Measurements from ENCODE around the gene XIRP2. TPM values are rescaled to one million over a fixed set of nuclear protein-coding genes. Genes with fewer than 3 reads are reported as not detected.
"Not testable (repeated sequence)": the region's sequence is repeated elsewhere in the genome, so short reads cannot be mapped to it uniquely, and the experiment has no call there.

Gene XIRP2
- total RNA-seq, 2 donors from 2014 or later = not detected

- no peak overlapping the region for H3K4me3 Mint-ChIP-seq
- no peaks in the 10 kb centered on the region for H3K36me3 Mint-ChIP-seq (ENCODE audit: insufficient read depth in 2 of 2)
- no peak for ATAC-seq (replicated peaks in 1 of 2)
- H3K9me3 Mint-ChIP-seq = peaks cover 1 to 5% of the 10 kb centered on the region in 2 donors
- H3K27me3 Mint-ChIP-seq (ENCODE audit: low read depth) = no peaks in the 10 kb centered on the region
- H3K27ac Mint-ChIP-seq = no peak overlapping the region
- H3K4me1 Mint-ChIP-seq (ENCODE audit: low read depth) = no peaks in the 10 kb centered on the region
- no peak for DNase-seq
Observed at GRCh38 chr2:167103757-167104133, 215.5 kb downstream of the XIRP2 start.

GRCh38 chr2:167104691-167105090 lies 216.4 kb downstream of the XIRP2 start:
- Mint-ChIP-seq H3K4me3 (no peak overlapping the region), H3K27me3 (ENCODE audit: low read depth) (no peaks in the 10 kb centered on the region), H3K9me3 (peaks cover 1 to 5% of the 10 kb centered on the region in 2 donors), H3K4me1 (ENCODE audit: low read depth) (no peaks in the 10 kb centered on the region), H3K27ac (no peak overlapping the region), H3K36me3 (ENCODE audit: insufficient read depth in 2 of 2) (no peaks in the 10 kb centered on the region)
- ATAC-seq (replicated peaks in 1 of 2) (no peak), DNase-seq (no peak)

GRCh38 chr2:167109682-167110081 lies 221.4 kb downstream of the XIRP2 start:
- not testable (repeated sequence) for H3K4me1 Mint-ChIP-seq (ENCODE audit: low read depth); H3K4me3 Mint-ChIP-seq; ATAC-seq (replicated peaks in 1 of 2); H3K27ac Mint-ChIP-seq; DNase-seq; H3K9me3 Mint-ChIP-seq; H3K27me3 Mint-ChIP-seq (ENCODE audit: low read depth); H3K36me3 Mint-ChIP-seq (ENCODE audit: insufficient read depth in 2 of 2)

- H3K9me3 Mint-ChIP-seq = peaks cover 6 to 7% of the 10 kb centered on the region in 2 donors
- no peak overlapping the region for H3K27ac Mint-ChIP-seq
- no peaks in the 10 kb centered on the region for H3K4me1 Mint-ChIP-seq (ENCODE audit: low read depth)
- DNase-seq (no peak), ATAC-seq (replicated peaks in 1 of 2) (no peak)
- peaks cover 0 to 1% of the 10 kb centered on the region in 2 donors for H3K36me3 Mint-ChIP-seq (ENCODE audit: insufficient read depth in 2 of 2)
- no peaks in the 10 kb centered on the region for H3K27me3 Mint-ChIP-seq (ENCODE audit: low read depth)
- H3K4me3 Mint-ChIP-seq = no peak overlapping the region
Observed at GRCh38 chr2:167110345-167110744, 222.1 kb downstream of the XIRP2 start.

GRCh38 chr2:167114018-167114417 lies 225.7 kb downstream of the XIRP2 start:
- no peak for ATAC-seq (replicated peaks in 1 of 2)
- DNase-seq = no peak
- Mint-ChIP-seq H3K9me3 (peaks cover 2 to 6% of the 10 kb centered on the region in 2 donors), H3K27me3 (ENCODE audit: low read depth) (no peaks in the 10 kb centered on the region), H3K27ac (no peak overlapping the region), H3K4me1 (ENCODE audit: low read depth) (no peaks in the 10 kb centered on the region), H3K4me3 (no peak overlapping the region), H3K36me3 (ENCODE audit: insufficient read depth in 2 of 2) (peaks cover 0 to 1% of the 10 kb centered on the region in 2 donors)

- DNase-seq (no peak), ATAC-seq (replicated peaks in 1 of 2) (no peak)
- H3K4me3 Mint-ChIP-seq = no peak overlapping the region
- peaks cover 2 to 6% of the 10 kb centered on the region in 2 donors for H3K9me3 Mint-ChIP-seq
- H3K27ac Mint-ChIP-seq = no peak overlapping the region
- no peaks in the 10 kb centered on the region for H3K27me3 Mint-ChIP-seq (ENCODE audit: low read depth)
- peaks cover 0 to 1% of the 10 kb centered on the region in 2 donors for H3K36me3 Mint-ChIP-seq (ENCODE audit: insufficient read depth in 2 of 2)
- no peaks in the 10 kb centered on the region for H3K4me1 Mint-ChIP-seq (ENCODE audit: low read depth)
Observed at GRCh38 chr2:167115541-167115940, 227.3 kb downstream of the XIRP2 start.

- DNase-seq (no peak), ATAC-seq (replicated peaks in 1 of 2) (no peak)
- Mint-ChIP-seq H3K36me3 (ENCODE audit: insufficient read depth in 2 of 2) (no peaks in the 10 kb centered on the region), H3K9me3 (no peaks in the 10 kb centered on the region), H3K27ac (no peak overlapping the region), H3K4me3 (no peak overlapping the region), H3K4me1 (ENCODE audit: low read depth) (no peaks in the 10 kb centered on the region), H3K27me3 (ENCODE audit: low read depth) (no peaks in the 10 kb centered on the region)
Observed at GRCh38 chr2:167122389-167122788, 234.1 kb downstream of the XIRP2 start.

GRCh38 chr2:167126165-167126564 lies 237.9 kb downstream of the XIRP2 start:
- Mint-ChIP-seq H3K36me3 (ENCODE audit: insufficient read depth in 2 of 2) (no peaks in the 10 kb centered on the region), H3K9me3 (no peaks in the 10 kb centered on the region), H3K27me3 (ENCODE audit: low read depth) (no peaks in the 10 kb centered on the region), H3K4me3 (no peak overlapping the region), H3K27ac (no peak overlapping the region), H3K4me1 (ENCODE audit: low read depth) (no peaks in the 10 kb centered on the region)
- no peak for ATAC-seq (replicated peaks in 1 of 2)
- no peak for DNase-seq

GRCh38 chr2:167127135-167127534 lies 238.9 kb downstream of the XIRP2 start:
- H3K4me1 Mint-ChIP-seq (ENCODE audit: low read depth) = no peaks in the 10 kb centered on the region
- DNase-seq (no peak), ATAC-seq (replicated peaks in 1 of 2) (no peak)
- no peak overlapping the region for H3K4me3 Mint-ChIP-seq
- no peak overlapping the region for H3K27ac Mint-ChIP-seq
- H3K36me3 Mint-ChIP-seq (ENCODE audit: insufficient read depth in 2 of 2) = no peaks in the 10 kb centered on the region
- H3K27me3 Mint-ChIP-seq (ENCODE audit: low read depth) = no peaks in the 10 kb centered on the region
- no peaks in the 10 kb centered on the region for H3K9me3 Mint-ChIP-seq

- H3K36me3 Mint-ChIP-seq (ENCODE audit: insufficient read depth in 2 of 2) = no peaks in the 10 kb centered on the region
- H3K9me3 Mint-ChIP-seq = no peaks in the 10 kb centered on the region
- H3K27ac Mint-ChIP-seq = no peak overlapping the region
- no peaks in the 10 kb centered on the region for H3K4me1 Mint-ChIP-seq (ENCODE audit: low read depth)
- ATAC-seq (replicated peaks in 1 of 2) (no peak), DNase-seq (no peak)
- no peaks in the 10 kb centered on the region for H3K27me3 Mint-ChIP-seq (ENCODE audit: low read depth)
- no peak overlapping the region for H3K4me3 Mint-ChIP-seq
Observed at GRCh38 chr2:167128130-167128529, 239.8 kb downstream of the XIRP2 start.

- DNase-seq = no peak
- no peaks in the 10 kb centered on the region for H3K9me3 Mint-ChIP-seq
- H3K4me3 Mint-ChIP-seq = no peak overlapping the region
- no peaks in the 10 kb centered on the region for H3K27me3 Mint-ChIP-seq (ENCODE audit: low read depth)
- H3K4me1 Mint-ChIP-seq (ENCODE audit: low read depth) = peaks cover 7% of the 10 kb centered on the region
- no peak for ATAC-seq (replicated peaks in 1 of 2)
- no peaks in the 10 kb centered on the region for H3K36me3 Mint-ChIP-seq (ENCODE audit: insufficient read depth in 2 of 2)
- no peak overlapping the region for H3K27ac Mint-ChIP-seq
Observed at GRCh38 chr2:167132066-167132465, 243.8 kb downstream of the XIRP2 start.

GRCh38 chr2:167132906-167133555 lies 244.8 kb downstream of the XIRP2 start:
- Mint-ChIP-seq H3K4me1 (ENCODE audit: low read depth) (peaks cover 7% of the 10 kb centered on the region), H3K36me3 (ENCODE audit: insufficient read depth in 2 of 2) (no peaks in the 10 kb centered on the region), H3K4me3 (no peak overlapping the region), H3K9me3 (no peaks in the 10 kb centered on the region), H3K27ac (no peak overlapping the region), H3K27me3 (ENCODE audit: low read depth) (no peaks in the 10 kb centered on the region)
- DNase-seq (no peak), ATAC-seq (replicated peaks in 1 of 2) (no peak)

GRCh38 chr2:167133614-167134013 lies 245.3 kb downstream of the XIRP2 start:
- H3K9me3 Mint-ChIP-seq = no peaks in the 10 kb centered on the region

GRCh38 chr2:167134381-167135072 lies 246.2 kb downstream of the XIRP2 start:
- no peak for DNase-seq
- H3K27ac Mint-ChIP-seq = no peak overlapping the region
- H3K9me3 Mint-ChIP-seq = no peaks in the 10 kb centered on the region
- H3K4me1 Mint-ChIP-seq (ENCODE audit: low read depth) = peaks cover 7% of the 10 kb centered on the region
- H3K4me3 Mint-ChIP-seq = no peak overlapping the region
- H3K36me3 Mint-ChIP-seq (ENCODE audit: insufficient read depth in 2 of 2) = no peaks in the 10 kb centered on the region
- no peaks in the 10 kb centered on the region for H3K27me3 Mint-ChIP-seq (ENCODE audit: low read depth)
- no peak for ATAC-seq (replicated peaks in 1 of 2)

More at GRCh38 chr2:167133614-167134013, 245.3 kb downstream of the XIRP2 start:
- no peaks in the 10 kb centered on the region for H3K36me3 Mint-ChIP-seq (ENCODE audit: insufficient read depth in 2 of 2)
- no peak overlapping the region for H3K27ac Mint-ChIP-seq
- no peak overlapping the region for H3K4me3 Mint-ChIP-seq
- DNase-seq = no peak
- peaks cover 7% of the 10 kb centered on the region for H3K4me1 Mint-ChIP-seq (ENCODE audit: low read depth)
- H3K27me3 Mint-ChIP-seq (ENCODE audit: low read depth) = no peaks in the 10 kb centered on the region
- ATAC-seq (replicated peaks in 1 of 2) = no peak
